ENCODE data around the gene HSPB3. TPM values are rescaled to one million over a fixed set of nuclear protein-coding genes. Genes with fewer than 3 reads are reported as not detected.

HSPB3 gene
- polyA plus RNA-seq, 2 of the 4 experiments (the other 2 are of a cell fraction) = not detected

DNA sequence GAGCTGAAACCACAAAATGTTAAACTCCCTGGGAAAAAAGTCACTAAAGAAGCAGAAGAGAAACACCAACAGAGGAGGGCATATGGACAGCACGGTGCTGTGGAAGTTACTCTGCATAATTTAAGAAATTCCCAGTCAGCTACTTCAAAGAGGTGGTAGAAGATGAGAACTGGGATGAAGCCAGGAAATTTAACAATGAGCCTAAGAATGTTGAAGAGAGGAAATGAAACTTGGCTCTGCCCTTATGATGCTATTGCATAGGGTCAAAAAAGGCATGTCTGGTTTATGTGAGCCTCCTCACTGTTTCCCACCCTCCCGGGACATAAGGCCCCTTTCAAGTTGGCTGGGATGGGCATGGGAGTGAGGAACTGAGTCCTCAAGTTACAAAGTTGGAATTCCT is 36.7 kb downstream of the HSPB3 start:
- Histone ChIP-seq H3K4me3 (no peak overlapping the region), H3K9me3 (0 out of 3 replicates have a peak, but pooled peaks cover 1% of the 10 kb centered on the region), H3K4me2 (no peak overlapping the region), H3K27ac (no peak overlapping the region), H3K4me1 (no peaks in the 10 kb centered on the region)
- ChIA-PET POLR2A (no interaction called here), CTCF (interaction anchor here (1.0 to 8.6 kb wide), 5 partner anchors 25 to 247 kb away, joined by 3 to 77 read pairs (median 3); no protein-coding TSS in a partner anchor)
- WGBS (ENCODE audit: missing lambda C conversion rate) = 27% methylated on average over 2 of the region's 2 CpGs
- no peak for ATAC-seq
- FAIRE-seq = no peak
- DNase-seq (ENCODE audit: low read depth in 1 of 2, low spot score in 1 of 2) = no peak
- TF ChIP-seq RCOR1 (IDR thresholded peaks at IDR 0.05; ENCODE audit: low read depth, low read length) (no peak), RAD21 (conservative IDR thresholded peaks at IDR 0.05 in 1 of 2, IDR thresholded peaks at IDR 0.05 in 1 of 2) (no peak), CTCF (IDR thresholded peaks at IDR 0.05) (no peak), KDM5A (IDR thresholded peaks at IDR 0.05) (no peak), ZC3H11A (IDR thresholded peaks at IDR 0.05) (no peak), CBX8 (IDR thresholded peaks at IDR 0.05) (no peak), POLR2AphosphoS2 (conservative IDR thresholded peaks at IDR 0.05; ENCODE audit: low read length) (no peak), TP53 (CRISPR knock-in tag; IDR thresholded peaks at IDR 0.05) (no peak), SMC3 (IDR thresholded peaks at IDR 0.05) (no peak), NFE2L2 (conservative IDR thresholded peaks at IDR 0.05; ENCODE audit: low read length) (no peak), CEBPB (IDR thresholded peaks at IDR 0.05) (no peak), RARB (CRISPR knock-in tag; IDR thresholded peaks at IDR 0.05) (no peak), HOXB5 (CRISPR knock-in tag; IDR thresholded peaks at IDR 0.05) (no peak), FOSB (CRISPR knock-in tag; IDR thresholded peaks at IDR 0.05) (no peak), ZNF302 (CRISPR knock-in tag; IDR thresholded peaks at IDR 0.05) (no peak), NR3C1 (IDR thresholded peaks at IDR 0.05) (no peak)
- TF ChIP-seq, protein P1, sequence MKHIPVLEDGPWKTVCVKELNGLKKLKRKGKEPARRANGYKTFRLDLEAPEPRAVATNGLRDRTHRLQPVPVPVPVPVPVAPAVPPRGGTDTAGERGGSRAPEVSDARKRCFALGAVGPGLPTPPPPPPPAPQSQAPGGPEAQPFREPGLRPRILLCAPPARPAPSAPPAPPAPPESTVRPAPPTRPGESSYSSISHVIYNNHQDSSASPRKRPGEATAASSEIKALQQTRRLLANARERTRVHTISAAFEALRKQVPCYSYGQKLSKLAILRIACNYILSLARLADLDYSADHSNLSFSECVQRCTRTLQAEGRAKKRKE (CRISPR knock-in tag; IDR thresholded peaks at IDR 0.05; ENCODE audit: low read depth) = no peak
- TF ChIP-seq, protein P2, sequence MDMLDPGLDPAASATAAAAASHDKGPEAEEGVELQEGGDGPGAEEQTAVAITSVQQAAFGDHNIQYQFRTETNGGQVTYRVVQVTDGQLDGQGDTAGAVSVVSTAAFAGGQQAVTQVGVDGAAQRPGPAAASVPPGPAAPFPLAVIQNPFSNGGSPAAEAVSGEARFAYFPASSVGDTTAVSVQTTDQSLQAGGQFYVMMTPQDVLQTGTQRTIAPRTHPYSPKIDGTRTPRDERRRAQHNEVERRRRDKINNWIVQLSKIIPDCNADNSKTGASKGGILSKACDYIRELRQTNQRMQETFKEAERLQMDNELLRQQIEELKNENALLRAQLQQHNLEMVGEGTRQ (IDR thresholded peaks at IDR 0.05) = no peak

DNA sequence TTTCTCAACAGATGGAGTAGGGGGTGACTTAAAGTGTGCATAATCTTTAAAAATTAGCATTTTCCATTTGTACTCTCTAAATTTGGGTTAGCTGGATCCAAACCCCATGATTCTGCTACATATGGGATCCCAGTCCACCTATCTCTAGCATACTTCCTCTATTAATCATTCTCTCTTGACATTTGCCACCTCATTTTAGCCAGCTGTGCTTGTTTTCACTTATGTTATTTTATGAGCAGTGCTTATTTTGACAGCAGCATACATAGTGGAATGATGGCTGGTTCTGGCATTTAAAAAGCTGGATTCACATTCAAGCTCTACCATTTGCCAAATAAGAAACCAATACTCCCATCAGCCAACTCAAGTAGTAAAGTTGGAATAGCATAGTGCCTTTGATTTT is 39.5 kb downstream of the HSPB3 start:
- ChIA-PET POLR2A (no interaction called here), CTCF (interaction anchor here (0.6 to 8.6 kb wide), 4 partner anchors 22 to 1250 kb away, joined by 5 to 77 read pairs (median 7); no protein-coding TSS in a partner anchor)
- DNase-seq (ENCODE audit: low read depth in 1 of 2, low spot score in 1 of 2) (no peak), ATAC-seq (no peak), FAIRE-seq (no peak)
- Histone ChIP-seq H3K4me3 (no peak overlapping the region), H3K9me3 (peaks cover 12% of the 10 kb centered on the region; the same call in 1 of the 3 replicates), H3K27ac (no peak overlapping the region), H3K4me2 (no peak overlapping the region), H3K4me1 (no peaks in the 10 kb centered on the region)
- TF ChIP-seq, protein P3, sequence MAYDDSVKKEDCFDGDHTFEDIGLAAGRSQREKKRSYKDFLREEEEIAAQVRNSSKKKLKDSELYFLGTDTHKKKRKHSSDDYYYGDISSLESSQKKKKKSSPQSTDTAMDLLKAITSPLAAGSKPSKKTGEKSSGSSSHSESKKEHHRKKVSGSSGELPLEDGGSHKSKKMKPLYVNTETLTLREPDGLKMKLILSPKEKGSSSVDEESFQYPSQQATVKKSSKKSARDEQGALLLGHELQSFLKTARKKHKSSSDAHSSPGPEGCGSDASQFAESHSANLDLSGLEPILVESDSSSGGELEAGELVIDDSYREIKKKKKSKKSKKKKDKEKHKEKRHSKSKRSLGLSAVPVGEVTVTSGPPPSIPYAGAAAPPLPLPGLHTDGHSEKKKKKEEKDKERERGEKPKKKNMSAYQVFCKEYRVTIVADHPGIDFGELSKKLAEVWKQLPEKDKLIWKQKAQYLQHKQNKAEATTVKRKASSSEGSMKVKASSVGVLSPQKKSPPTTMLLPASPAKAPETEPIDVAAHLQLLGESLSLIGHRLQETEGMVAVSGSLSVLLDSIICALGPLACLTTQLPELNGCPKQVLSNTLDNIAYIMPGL (CRISPR knock-in tag; IDR thresholded peaks at IDR 0.05; ENCODE audit: borderline replicate concordance) = no peak
- no peak for TF ChIP-seq POLR2A (IDR thresholded peaks at IDR 0.05; ENCODE audit: low read length)
- no peak for TF ChIP-seq CTCF (IDR thresholded peaks at IDR 0.05)
- no peak for TF ChIP-seq EHMT2 (IDR thresholded peaks at IDR 0.05; ENCODE audit: low read depth)
- TF ChIP-seq RFX5 (IDR thresholded peaks at IDR 0.05) = no peak
- TF ChIP-seq EHF (CRISPR knock-in tag; IDR thresholded peaks at IDR 0.05) = no peak
- TF ChIP-seq ZNF302 (CRISPR knock-in tag; IDR thresholded peaks at IDR 0.05) = no peak
- no peak for TF ChIP-seq RARB (CRISPR knock-in tag; IDR thresholded peaks at IDR 0.05)
- no peak for TF ChIP-seq CHD4 (IDR thresholded peaks at IDR 0.05; ENCODE audit: borderline replicate concordance)
- TF ChIP-seq SMC3 (IDR thresholded peaks at IDR 0.05) = no peak
- no peak for TF ChIP-seq HDAC2 (IDR thresholded peaks at IDR 0.05)
- no peak for TF ChIP-seq ZFP36 (IDR thresholded peaks at IDR 0.05; ENCODE audit: borderline replicate concordance, partially characterized antibody)
- no peak for TF ChIP-seq JUNB (IDR thresholded peaks at IDR 0.05)
- TF ChIP-seq HES2 (IDR thresholded peaks at IDR 0.05) = no peak
- TF ChIP-seq BHLHE40 (IDR thresholded peaks at IDR 0.05; ENCODE audit: low read depth, low read length) = no peak
- no peak for TF ChIP-seq NFE2L2 (conservative IDR thresholded peaks at IDR 0.05; ENCODE audit: low read length)
- TF ChIP-seq, protein P4, sequence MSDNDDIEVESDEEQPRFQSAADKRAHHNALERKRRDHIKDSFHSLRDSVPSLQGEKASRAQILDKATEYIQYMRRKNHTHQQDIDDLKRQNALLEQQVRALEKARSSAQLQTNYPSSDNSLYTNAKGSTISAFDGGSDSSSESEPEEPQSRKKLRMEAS (IDR thresholded peaks at IDR 0.05) = no peak

Measured in A549 (cell line).